Stimulated activated CD4-positive, alpha-beta T cell treated with anti-CD3 and anti-CD28 coated beads, Interleukin-15, amount 100 ng/mL, for 1 hour (primary cell): Measurements from ENCODE around the gene PIBF1.
"Not testable (repeated sequence)": the region's sequence is repeated elsewhere in the genome, so short reads cannot be mapped to it uniquely, and the experiment has no call there.

Source experiments
- DNase-seq, 2 donors: peaks; one replicate each; pipeline ENCODE4 v3.0.0-alpha.2; 2020; ENCODE audit warnings: low read depth in 1 of 2, low spot score in 1 of 2

PIBF1 gene

DNA sequence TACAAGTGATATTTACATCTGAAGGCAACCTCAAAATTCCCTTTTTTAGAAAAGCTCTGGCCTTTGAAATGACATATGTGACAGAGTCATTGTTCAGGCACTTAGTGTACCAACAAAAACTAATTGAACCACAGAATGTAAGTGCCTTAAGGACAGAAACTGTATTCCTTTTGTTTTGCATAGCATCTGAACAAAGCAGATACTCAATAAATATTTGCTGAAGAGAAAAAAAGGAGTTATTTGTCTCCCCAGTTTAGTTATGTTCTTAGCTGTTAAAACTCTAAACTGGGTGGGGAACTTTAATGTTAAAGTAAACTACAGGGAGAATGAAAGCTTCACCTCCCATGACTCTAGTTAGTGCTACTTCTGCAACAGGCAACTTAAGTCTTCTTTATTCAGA, 220.0 kb downstream of the PIBF1 start:
- no peak for DNase-seq

- DNase-seq = no peak
Observed at GRCh38 chr13:73011751-73012150, 229.8 kb downstream of the PIBF1 start.

DNA sequence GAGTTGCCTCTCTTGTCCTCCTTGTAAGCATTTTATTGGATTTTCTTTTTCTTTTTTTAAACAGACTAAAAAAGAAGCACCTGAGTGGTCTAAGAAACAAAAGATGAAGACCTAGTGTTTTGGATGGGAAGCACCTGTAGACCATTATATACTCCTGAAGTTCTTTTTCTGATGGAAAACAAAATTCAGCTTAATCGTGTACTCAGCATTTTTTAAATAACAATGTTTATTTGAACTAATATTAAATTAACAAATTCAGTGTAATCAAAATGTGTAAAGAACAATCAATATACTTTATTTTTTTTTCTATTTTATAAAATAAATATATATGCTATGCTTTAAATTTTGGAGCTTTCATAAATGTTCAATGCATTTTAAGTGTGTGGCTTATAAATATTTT, 233.9 kb downstream of the PIBF1 start:
- no peak for DNase-seq

DNA sequence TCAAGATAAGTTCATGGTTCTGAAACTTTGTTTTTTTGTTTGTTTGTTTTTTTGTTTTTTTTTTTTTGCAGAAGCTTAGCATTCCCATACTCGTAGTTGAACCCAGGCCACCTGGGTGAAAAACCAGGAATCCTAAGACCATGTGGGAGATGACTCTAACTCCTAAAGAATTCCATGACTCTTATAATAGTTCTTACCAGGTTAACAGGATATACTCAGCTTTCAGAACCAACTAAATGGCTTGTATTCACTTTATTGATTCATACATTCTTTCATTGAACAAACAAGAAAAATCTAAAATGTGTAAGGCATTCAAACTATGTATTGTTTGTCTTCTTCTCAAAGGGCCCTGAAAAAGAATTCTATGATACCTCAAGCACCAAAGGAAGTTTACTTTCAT, 236.4 kb downstream of the PIBF1 start:
- no peak for DNase-seq

- DNase-seq = no peak
Observed at GRCh38 chr13:73025217-73026012, 243.5 kb downstream of the PIBF1 start.

- DNase-seq = no peak
Observed at GRCh38 chr13:73034901-73035300, 253.0 kb downstream of the PIBF1 start.

DNA sequence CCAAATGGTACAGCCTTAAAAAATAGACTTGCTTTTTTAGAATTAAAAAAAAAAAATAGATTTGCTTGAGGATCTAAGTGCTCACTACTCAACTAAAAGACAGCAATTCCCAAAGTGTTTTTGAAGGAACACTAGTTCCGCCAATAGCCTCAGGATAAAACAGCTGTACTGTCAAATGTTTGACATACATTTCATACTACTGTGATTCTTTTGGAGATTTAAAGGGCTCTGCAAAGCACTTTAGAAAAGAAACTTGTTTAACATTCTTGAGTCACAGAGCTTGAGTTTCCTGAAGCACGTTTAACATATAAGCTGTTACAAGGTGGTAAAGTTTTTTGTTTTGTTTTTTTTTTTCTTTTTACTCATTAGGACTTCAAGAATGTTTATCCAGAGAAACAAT, 253.7 kb downstream of the PIBF1 start:
- DNase-seq = no peak

GRCh38 chr13:73036566-73036965, 254.6 kb downstream of the PIBF1 start:
- no peak for DNase-seq

DNA sequence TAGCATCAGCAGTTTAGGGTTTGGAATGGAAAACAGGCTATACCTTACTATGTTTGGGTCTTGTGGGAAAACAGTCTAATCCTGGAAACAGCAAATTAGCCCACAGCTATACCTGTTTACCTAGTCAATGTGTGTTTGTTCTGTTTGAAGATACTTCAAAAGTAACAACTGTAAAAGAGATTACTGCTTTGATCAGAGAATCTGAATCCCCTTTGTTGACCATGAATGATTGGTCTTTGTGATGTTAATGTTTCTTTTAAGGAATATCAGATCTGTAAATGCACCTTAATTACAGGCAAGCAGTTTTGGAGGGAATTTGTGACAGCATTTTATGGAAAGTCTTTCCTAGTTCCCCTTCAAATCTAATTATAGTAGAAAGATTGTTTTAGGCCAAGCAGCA, 256.1 kb downstream of the PIBF1 start:
- no peak for DNase-seq

DNA sequence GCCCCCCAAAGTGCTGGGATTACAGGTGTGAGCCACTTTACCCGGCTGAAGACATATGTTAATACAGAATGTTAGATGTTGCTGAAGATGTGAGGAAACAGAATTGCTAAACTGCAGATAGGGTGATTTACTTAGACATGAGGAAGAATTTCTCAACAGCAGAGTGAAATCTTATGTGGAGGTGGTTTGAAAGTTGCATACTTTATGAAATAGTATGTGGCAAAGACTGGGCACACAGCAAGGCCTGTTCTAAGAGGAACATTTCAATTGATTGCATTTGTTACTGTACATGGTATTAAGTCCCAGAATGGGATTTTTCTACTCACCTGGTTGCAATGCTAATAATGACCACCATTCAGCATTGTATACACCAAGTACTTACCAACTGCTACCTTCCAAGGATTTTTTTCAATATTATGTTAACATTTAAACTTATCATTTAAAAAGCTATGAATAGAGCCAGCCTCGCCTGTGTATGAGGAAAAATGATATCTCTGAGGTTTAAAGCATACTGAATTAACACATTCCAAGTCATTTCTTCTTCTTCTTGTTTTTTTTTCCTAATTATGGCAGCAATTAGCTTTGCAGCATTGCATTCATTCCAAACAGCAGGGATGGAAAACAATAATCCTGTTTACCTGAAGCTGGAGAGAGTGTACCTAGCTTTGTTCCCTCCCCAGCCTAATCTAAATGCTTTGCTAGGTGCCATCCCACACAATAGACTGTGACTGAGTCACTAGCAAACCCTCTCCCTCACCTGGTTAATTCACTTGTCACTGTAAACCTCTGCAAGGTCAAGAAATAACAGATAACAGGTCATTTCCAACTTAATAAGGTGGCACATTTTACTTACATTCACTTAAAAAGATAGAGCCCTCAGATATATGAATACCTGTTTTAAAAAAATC, 257.5 kb downstream of the PIBF1 start:
- DNase-seq = no peak

DNA sequence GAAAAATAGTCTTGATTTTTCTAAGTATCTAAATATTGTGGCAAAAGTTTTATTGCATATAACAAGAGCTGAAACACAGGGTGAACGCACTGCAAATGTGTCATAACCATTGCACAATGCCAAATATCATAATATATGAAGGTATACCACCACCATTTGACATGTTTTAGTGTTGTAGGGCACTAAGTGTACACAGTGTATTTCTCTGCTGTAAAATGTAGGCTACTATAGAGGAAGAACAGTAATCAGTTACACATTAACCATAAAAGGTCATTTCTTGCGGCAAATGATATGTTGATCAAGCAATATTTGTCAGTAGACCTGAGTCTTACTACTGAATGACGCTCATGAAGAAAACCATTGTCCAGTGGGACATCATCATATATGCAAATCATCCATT, 258.6 kb downstream of the PIBF1 start:
- DNase-seq = no peak

- DNase-seq = no peak
Observed at GRCh38 chr13:73040968-73041596, 259.1 kb downstream of the PIBF1 start.

- no peak for DNase-seq
Observed at GRCh38 chr13:73045031-73045430, 263.1 kb downstream of the PIBF1 start.

DNA sequence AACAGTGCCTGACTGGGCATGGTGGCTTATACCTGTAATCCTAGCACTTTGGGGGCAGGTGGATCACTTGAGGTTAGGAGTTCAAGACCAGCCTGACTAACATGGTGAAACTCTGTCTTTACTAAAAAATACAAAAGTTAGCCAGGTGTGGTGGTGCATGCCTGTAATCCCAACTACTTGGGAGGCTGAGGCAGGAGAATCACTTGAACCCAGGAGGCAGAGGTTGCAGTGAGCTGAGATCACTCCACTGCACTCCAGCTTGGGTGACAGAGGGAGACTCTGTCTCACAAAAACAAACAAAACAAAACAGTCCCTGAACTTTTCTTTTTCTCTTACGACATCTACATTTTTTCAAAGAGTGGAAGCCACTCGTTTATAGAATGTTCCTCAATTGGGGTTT, 266.7 kb downstream of the PIBF1 start:
- DNase-seq = not testable (repeated sequence)

- no peak for DNase-seq
Observed at GRCh38 chr13:73054712-73055111, 272.8 kb downstream of the PIBF1 start.

GRCh38 chr13:73055813-73056564, 274.1 kb downstream of the PIBF1 start:
- DNase-seq = no peak

DNA sequence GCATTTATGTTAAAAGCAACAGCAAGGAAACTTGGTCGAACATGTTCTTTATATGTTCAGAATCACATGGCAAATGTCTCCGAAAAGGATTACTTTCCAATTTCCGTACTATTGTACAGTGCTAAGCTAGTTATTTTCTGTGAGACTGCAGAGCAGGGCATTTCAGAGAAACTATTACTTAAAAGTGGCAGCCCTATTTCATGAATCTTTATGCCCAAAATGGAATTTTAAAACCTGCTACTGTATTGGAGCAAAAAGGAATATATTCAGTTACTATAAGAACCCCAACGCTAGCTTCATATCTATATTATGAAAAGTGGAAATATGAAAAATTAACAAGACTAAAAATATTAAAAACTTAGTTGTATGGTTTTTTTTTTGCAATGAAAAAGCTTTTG, 274.6 kb downstream of the PIBF1 start:
- DNase-seq = no peak

DNA sequence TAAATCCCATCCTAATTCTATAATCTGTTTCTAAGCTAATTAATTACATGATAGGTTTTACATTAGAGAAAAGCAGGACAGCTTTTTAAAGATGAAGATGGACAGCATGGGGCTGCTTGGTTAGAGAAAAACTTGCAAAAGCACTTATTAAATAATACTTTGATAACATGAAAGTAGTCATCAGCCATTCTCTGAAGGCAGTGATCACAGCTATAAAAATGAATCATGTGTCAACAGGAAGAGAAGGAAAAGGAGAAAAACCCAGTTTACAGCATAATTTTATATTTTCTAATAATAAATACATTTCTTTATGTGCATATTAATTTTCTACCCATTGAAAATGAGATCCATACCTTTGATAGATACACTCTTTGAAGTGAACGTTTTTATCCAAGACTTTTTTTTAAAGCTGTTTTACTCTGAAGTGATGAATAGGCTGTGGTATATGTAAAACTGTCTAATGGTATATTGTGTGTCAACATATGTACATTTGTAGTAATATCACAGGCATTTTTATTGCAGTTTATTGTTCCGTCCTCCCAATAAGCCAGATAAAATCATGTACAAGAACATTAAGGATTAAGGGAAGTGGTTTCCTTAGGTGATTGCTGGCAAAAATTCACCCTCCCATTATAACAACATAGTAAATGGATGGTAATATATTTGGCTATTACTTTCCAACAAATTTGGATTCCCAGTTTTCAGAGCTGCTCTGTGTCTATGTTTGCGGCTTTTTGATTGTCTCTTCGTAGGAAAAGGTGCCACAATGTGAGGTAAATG, 275.5 kb downstream of the PIBF1 start:
- no peak for DNase-seq

- no peak for DNase-seq
Observed at GRCh38 chr13:73058064-73058313, 276.1 kb downstream of the PIBF1 start.

GRCh38 chr13:73058432-73058735, 276.5 kb downstream of the PIBF1 start:
- DNase-seq = no peak
